HL-60 (cell line): ENCODE data around the gene RRH.

Experiments used
- POLR2AphosphoS5 ChIP-seq: IDR thresholded peaks from 2 replicates; pipeline ENCODE4 v1.6.1; 2012; ENCODE audit warnings: low read depth
- TF ChIP-seq, protein P1 (sequence below): IDR thresholded peaks from one replicate; pipeline ENCODE4 v1.5.1; 2011; ENCODE audit warnings: low read length, control low read depth, inconsistent platforms; ENCODE audit not compliant: insufficient read depth
- TF ChIP-seq, protein P2 (sequence below): IDR thresholded peaks from 2 replicates; pipeline ENCODE4 v1.6.1; 2012; ENCODE audit warnings: low read depth; ENCODE audit not compliant: insufficient replicate concordance

DNA sequence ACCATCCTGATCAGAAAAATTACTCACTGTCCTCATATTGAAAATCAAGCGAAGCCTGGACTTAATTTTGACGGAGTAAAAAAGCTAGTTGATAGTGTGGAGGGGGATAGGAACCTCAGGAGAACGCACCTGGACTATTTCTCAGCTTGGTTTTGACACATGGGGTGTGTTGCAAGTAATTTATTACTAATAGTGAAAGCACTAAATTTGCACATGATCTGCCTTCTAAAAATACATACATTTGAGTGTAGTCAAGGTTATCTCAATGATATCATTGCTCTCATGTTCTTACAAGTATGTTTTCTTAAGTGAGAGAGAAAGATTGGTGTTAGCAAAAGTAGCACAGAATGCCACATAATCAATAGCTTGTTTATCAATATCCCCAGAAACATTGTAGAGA, 49.6 kb downstream of the RRH start:
- TF ChIP-seq, protein P1, sequence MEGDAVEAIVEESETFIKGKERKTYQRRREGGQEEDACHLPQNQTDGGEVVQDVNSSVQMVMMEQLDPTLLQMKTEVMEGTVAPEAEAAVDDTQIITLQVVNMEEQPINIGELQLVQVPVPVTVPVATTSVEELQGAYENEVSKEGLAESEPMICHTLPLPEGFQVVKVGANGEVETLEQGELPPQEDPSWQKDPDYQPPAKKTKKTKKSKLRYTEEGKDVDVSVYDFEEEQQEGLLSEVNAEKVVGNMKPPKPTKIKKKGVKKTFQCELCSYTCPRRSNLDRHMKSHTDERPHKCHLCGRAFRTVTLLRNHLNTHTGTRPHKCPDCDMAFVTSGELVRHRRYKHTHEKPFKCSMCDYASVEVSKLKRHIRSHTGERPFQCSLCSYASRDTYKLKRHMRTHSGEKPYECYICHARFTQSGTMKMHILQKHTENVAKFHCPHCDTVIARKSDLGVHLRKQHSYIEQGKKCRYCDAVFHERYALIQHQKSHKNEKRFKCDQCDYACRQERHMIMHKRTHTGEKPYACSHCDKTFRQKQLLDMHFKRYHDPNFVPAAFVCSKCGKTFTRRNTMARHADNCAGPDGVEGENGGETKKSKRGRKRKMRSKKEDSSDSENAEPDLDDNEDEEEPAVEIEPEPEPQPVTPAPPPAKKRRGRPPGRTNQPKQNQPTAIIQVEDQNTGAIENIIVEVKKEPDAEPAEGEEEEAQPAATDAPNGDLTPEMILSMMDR: no peak
- TF ChIP-seq POLR2AphosphoS5: no peak
- TF ChIP-seq, protein P2, sequence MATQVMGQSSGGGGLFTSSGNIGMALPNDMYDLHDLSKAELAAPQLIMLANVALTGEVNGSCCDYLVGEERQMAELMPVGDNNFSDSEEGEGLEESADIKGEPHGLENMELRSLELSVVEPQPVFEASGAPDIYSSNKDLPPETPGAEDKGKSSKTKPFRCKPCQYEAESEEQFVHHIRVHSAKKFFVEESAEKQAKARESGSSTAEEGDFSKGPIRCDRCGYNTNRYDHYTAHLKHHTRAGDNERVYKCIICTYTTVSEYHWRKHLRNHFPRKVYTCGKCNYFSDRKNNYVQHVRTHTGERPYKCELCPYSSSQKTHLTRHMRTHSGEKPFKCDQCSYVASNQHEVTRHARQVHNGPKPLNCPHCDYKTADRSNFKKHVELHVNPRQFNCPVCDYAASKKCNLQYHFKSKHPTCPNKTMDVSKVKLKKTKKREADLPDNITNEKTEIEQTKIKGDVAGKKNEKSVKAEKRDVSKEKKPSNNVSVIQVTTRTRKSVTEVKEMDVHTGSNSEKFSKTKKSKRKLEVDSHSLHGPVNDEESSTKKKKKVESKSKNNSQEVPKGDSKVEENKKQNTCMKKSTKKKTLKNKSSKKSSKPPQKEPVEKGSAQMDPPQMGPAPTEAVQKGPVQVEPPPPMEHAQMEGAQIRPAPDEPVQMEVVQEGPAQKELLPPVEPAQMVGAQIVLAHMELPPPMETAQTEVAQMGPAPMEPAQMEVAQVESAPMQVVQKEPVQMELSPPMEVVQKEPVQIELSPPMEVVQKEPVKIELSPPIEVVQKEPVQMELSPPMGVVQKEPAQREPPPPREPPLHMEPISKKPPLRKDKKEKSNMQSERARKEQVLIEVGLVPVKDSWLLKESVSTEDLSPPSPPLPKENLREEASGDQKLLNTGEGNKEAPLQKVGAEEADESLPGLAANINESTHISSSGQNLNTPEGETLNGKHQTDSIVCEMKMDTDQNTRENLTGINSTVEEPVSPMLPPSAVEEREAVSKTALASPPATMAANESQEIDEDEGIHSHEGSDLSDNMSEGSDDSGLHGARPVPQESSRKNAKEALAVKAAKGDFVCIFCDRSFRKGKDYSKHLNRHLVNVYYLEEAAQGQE: no peak
